ENCODE measurements around the gene SMARCE1.

DNA sequence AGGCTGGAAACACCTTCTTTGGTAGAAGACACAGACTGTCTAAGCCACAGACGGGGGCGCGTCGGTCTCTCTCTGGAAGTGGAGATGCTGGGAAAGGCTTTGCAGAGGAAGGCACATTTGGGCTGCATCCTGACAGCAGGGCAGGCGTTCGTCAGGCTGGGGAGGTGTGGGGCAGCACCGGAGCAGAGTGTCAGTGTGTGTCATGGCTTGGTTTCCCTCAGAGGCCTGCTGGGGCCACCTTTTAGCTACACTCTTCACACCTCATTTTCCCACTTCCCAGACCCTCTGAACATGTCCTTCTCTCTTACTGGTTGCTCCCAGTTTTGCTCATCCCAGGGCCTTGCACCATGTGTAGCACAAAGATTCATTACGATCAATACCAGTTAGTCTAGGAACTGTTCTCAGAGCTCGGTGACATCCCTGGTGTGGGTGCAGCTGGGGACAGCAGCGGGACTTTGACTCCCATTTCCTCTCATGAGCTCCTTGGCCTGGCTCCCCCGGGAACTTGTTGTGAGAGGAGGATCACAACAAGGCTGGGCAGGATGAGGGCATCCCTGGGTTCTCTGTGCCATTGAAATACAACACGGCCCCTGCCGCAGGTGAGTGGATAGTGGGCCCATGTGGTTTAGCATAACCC is 33.1 kb downstream of the SMARCE1 start:
- TF ChIP-seq ZNF501 (tag by site-specific recombination; IDR thresholded peaks at IDR 0.05), result no peak
- TF ChIP-seq ZNF555 (tag by site-specific recombination; conservative IDR thresholded peaks at IDR 0.05), result no peak
- no peak for TF ChIP-seq ZBTB20 (tag by site-specific recombination; IDR thresholded peaks at IDR 0.05)
- TF ChIP-seq ZNF610 (tag by site-specific recombination; IDR thresholded peaks at IDR 0.05; ENCODE audit: borderline replicate concordance), result no peak
- TF ChIP-seq ZNF707 (tag by site-specific recombination; IDR thresholded peaks at IDR 0.05), result no peak
- TF ChIP-seq, protein P1, sequence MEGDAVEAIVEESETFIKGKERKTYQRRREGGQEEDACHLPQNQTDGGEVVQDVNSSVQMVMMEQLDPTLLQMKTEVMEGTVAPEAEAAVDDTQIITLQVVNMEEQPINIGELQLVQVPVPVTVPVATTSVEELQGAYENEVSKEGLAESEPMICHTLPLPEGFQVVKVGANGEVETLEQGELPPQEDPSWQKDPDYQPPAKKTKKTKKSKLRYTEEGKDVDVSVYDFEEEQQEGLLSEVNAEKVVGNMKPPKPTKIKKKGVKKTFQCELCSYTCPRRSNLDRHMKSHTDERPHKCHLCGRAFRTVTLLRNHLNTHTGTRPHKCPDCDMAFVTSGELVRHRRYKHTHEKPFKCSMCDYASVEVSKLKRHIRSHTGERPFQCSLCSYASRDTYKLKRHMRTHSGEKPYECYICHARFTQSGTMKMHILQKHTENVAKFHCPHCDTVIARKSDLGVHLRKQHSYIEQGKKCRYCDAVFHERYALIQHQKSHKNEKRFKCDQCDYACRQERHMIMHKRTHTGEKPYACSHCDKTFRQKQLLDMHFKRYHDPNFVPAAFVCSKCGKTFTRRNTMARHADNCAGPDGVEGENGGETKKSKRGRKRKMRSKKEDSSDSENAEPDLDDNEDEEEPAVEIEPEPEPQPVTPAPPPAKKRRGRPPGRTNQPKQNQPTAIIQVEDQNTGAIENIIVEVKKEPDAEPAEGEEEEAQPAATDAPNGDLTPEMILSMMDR (tag by site-specific recombination; IDR thresholded peaks at IDR 0.05), result no peak
- TF ChIP-seq, protein P2, sequence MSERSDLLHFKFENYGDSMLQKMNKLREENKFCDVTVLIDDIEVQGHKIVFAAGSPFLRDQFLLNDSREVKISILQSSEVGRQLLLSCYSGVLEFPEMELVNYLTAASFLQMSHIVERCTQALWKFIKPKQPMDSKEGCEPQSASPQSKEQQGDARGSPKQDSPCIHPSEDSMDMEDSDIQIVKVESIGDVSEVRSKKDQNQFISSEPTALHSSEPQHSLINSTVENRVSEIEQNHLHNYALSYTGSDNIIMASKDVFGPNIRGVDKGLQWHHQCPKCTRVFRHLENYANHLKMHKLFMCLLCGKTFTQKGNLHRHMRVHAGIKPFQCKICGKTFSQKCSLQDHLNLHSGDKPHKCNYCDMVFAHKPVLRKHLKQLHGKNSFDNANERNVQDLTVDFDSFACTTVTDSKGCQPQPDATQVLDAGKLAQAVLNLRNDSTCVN (tag by site-specific recombination; optimal IDR thresholded peaks at IDR 0.05), result no peak
